HG02623 (cell line): Measurements from ENCODE around the gene SHANK2.
"Not testable (repeated sequence)": the region's sequence is repeated elsewhere in the genome, so short reads cannot be mapped to it uniquely, and the experiment has no call there.

Source experiments
- ATAC-seq: cut with Tn5 transposase; IDR thresholded peaks from one replicate; pipeline ENCODE4 v1.9.1; 2021; ENCODE audit warnings: moderate library complexity; ENCODE audit not compliant: unreplicated experiment

Gene SHANK2

DNA sequence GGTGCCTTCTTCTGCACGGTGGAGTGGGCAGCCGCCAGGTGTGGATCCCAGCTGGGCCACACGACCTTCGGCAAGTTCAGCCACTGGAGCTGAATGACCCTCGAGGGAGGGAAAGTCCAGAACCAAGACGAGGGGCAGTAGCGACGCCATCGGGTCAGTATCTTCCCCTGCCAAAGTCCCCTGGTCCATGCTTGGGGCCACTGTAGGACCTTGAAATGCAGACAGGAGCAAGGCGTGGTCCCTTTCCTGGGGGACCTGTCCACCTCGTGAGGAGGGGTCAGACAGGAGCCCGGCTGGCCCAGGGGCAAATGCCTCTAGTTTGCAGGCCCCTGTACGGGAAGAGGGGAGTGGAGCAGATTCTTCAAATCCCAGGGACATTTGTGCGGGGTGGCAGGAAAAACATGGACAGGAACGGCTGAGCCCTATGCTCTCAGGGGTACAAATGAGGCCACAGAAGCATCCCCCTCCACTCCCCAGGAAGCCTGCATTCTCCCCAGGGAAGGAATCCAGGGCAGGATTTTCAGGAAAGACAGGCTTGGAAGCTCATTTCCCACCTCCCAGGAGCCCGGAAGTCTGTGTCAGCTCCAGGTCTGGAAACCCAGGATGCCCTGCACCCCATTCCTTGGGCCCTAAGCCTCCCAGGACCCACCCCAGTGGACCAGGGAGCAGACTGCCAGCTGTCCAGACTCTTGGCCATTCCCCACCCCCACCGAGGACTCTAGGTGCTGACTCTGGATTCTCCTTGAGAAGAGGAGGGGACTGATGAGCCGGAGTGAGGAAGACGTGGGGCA lies 6.6 kb downstream of the SHANK2 start:
- ATAC-seq = no peak

DNA sequence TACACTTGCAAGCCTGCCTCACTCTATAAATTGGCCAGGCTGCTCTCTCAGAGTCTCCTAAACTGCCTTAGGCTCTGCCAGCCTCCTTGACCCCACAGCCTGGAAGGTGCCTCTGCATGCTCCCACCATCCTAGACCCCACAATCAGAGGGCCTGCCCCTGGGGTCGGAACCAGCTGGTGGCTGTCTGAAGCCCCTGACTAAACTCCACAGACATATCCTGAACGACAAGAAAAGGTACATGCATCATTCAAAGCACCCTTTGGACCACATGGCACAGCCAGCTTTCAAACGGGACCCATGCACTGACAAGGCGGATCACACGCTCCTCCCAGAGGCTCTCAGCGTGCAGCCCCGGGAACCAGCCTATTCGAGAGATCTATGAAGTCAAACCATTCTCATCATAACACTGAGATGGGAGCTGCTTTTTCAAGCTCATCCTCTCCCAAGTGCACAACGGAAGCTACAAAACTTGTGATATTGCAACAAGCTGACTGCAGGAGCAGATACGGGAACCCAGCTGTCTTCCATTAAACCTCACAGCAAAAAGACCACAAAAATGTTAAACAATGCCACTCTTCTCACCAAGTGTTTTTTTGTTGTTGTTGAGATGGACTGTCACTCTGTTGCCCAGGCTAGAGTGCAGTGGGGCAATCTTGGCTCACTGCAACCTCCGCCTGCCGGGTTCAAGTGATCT lies 8.1 kb downstream of the SHANK2 start:
- ATAC-seq = no peak

DNA sequence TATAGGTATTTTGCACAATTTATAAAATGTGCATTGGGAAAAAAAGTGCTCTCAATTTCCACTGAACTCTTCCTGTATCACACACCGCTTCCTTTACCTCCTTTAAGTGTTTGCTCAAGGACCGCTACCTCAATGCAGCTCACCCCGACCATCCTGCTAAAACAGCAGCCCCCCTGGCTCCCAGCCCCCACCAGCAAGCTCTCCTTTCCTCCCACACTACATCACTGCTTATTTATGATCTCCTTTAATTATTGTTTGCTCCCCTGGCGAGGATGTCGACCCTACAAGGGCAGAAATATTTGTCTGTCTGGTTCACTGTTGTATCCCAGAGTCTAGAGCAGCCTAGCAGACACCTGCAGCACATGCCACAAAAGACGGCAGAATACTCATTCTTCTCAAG lies 10.0 kb downstream of the SHANK2 start:
- ATAC-seq = no peak

- no peak for ATAC-seq
Measured at GRCh38 chr11:71241721-71242259, 10.6 kb downstream of the SHANK2 start.

DNA sequence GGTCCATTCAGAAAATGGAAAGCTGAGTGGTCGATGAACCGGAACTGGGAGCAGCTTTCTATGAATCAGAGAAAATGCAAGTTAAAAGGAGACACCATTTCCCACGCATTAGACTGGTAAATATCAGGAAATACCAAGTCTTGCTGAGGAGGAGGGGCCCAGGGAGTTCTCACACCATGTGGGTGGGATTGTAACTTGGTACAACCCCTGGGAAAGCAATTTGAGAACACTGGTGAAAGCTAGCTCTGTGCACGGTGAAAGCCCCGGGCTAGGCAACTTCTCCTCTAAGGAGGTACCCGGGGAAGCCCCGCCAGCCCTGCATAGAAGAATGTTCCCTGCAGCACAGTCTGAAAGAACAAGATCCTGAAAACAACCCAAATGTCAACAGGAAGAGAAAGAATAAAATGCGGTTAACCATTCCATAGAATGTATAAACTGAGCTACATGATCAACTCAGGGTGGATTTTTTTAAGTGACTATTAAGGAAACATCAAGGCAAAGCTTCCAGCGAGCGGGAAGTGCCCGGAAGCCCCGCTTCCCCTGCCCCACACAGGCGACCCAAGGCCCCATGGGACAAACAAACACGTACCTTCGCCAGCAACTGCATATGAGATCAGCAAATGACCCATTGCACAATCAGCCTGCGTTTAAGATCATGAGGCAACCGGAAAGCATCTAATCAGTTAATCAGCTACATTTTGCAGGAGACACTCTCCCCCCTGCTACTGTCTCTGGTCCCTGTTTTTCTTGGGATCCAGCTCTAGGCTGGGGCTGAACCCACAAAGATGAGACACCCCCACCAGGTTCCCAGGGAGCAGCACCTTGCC lies 11.3 kb downstream of the SHANK2 start:
- no peak for ATAC-seq

DNA sequence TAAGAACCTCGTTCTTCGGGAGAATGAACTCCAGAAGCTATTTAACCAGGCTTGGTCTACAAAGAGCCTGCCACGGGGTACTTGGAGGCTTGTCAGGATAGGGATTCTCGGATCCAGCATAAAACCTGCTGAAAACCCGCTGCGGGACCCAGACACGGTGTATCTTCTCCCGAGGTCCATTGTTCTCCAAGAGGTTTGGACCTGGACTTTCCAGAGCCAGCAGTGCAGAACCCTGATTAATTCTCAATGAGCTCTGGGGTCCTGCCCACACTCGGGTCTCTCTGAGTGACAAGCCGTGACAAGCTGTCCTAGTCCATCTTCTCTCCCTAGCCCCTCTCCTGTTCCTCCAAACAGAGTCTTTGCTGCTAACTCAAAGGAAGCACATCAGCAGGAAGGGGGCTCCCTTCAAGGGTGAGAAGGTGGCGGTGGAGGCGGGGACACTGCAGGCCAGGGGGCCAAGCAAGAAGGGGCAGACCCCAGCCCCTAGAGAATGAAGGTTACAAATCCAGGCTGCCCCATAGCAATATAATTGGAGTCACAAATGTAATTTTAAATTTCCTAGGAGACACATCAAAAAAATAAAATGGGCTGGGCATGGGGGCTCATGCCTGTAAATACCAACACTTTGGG lies 12.2 kb downstream of the SHANK2 start:
- no peak for ATAC-seq

GRCh38 chr11:71239581-71239980 lies 12.8 kb downstream of the SHANK2 start:
- no peak for ATAC-seq

DNA sequence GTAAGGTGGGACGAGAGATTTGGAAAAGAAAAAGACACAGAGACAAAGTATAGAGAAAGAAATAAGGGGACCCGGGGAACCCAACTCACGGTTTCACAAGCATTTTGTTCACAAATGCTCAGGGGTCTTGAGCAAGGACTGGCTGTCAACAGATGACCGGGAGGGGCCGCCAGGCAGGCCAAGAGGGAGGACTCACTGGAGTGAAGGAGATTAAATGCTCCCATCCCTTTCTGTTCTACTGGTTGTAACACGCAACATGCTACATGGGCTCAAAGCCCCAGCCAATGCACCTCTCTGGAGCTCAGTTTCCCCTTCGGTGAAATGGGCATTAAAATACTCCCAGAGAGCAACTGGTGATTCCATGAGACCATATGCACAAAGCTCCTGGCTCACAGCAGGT lies 13.4 kb downstream of the SHANK2 start:
- ATAC-seq = no peak

GRCh38 chr11:71238285-71238875 lies 14.0 kb downstream of the SHANK2 start:
- ATAC-seq = no peak

GRCh38 chr11:71237853-71238252 lies 14.5 kb downstream of the SHANK2 start:
- ATAC-seq = no peak

- ATAC-seq = no peak
Measured at GRCh38 chr11:71236836-71237475, 15.4 kb downstream of the SHANK2 start.

GRCh38 chr11:71235719-71236118 lies 16.7 kb downstream of the SHANK2 start:
- no peak for ATAC-seq

GRCh38 chr11:71233896-71234852 lies 18.2 kb downstream of the SHANK2 start:
- ATAC-seq = not testable (repeated sequence)

DNA sequence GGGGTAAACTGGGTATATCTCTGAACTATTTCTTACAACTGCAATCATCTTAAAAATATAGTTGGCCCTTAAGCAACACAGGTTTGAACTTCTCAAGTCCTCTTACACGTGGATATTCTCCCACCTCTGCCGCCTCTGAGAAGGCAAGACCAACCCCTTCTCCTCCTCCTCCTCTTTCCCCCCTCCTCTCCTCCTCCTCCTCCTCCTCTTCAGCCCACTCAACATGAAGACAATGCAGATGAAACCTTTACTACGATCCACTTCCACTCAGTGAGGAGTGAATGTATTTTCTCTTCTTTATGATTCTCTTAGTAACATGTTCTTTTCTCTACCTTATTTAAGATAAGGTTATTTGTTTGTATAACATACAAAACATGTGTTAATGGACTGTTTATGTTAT lies 20.0 kb downstream of the SHANK2 start:
- ATAC-seq = no peak

DNA sequence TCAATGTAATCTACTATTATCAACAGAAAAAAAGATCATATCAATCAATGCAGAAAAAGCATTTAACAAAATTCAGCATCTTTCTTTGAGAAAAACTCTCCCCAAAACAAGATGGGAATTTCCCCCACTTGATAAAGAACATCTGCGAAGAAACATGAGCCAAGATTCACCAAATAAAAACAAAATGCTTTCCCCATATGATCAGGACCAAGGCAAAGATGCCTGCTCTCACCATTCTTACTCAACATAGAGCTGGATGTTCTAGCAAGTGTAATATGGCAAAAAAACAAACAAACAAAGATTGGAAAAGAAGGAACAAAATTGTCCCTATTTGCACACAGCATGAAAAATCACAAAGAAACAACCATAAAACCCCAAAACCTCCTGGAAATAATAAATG lies 23.4 kb downstream of the SHANK2 start:
- no peak for ATAC-seq

DNA sequence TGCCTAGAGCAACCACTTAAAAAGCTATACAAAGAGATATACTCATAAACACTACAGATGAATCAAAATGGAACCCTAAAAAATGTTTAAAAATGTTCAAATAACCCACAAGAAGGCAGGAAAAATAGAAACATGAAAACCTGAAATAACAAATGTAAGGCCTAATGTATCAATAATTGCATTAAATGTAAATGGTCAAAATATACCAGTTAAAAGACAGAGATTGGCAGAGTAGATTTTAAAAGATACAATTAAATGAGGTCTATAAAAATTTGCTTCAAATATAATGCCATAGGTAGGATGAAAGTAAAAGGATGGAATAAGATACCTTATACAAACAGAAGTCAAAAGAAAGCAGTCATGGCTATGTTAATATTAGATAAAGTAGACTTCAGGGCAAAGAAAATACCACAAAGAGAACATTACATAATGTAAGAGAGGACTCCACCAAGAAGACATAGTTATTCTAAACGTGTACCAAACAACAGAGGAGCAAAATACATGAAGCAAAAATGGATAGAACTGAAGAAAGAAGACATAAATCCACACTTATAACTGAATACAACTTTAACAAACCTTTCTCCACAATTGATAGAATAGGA lies 25.2 kb downstream of the SHANK2 start:
- ATAC-seq = no peak

GRCh38 chr11:71223671-71224660 lies 28.4 kb downstream of the SHANK2 start:
- ATAC-seq = no peak
